ENCODE results near the gene RAB35. TPM values are rescaled to one million over a fixed set of nuclear protein-coding genes. Genes with fewer than 3 reads are reported as not detected.

RAB35 gene
- total RNA-seq, 1 donor from 2014 or later = 32.8 TPM

DNA sequence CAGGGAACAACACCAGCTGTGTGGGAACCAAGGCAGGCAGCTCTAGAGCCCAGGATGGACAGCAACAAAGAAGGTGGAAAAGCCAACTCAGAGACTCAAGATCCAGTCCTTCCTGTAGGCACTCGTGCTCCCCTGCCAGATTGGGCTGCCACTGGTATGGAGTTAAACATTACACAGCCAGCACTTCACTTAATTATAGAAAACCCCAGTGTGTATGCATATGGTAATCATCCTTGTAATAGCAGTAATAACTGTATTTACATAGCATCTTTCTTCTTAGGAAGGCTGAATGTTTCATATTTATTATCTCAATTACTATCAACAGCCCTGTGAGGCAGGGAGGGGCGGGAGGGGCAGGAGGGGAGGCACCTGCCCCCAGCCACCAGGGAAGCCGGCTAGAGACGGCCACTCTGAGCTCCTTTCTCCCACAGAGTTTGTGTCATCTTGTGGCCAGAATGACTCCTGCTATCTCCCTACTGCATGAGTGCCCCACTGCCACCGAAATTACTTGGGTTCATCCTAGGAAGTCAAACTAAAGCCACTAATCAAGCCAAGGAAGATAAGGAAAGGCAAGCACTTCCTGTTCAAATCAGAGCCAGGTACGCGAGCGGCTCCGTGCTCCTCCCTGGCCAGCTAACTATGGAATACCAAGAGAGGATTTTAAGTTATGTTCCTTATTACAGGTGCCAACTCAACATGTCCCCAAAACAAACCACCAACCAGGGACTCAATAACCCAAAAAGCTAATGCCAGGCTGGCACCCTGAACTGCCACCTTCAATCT, 15.7 kb upstream of the RAB35 start:
- no peak for TF ChIP-seq CTCF (IDR thresholded peaks at IDR 0.05; ENCODE audit: insufficient read depth, low read length, poor library complexity, severe bottlenecking)
- peaks cover 9% of the 10 kb centered on the region for H3K36me3 ChIP-seq (ENCODE audit: control insufficient read depth, insufficient read depth, low read length)
- DNase-seq (ENCODE audit: low read depth) = no peak
- no peaks in the 10 kb centered on the region for H3K27me3 ChIP-seq (ENCODE audit: control insufficient read depth, insufficient read depth, low read length)
- H3K4me3 ChIP-seq (ENCODE audit: low read depth, low read length) = no peak overlapping the region

DNA sequence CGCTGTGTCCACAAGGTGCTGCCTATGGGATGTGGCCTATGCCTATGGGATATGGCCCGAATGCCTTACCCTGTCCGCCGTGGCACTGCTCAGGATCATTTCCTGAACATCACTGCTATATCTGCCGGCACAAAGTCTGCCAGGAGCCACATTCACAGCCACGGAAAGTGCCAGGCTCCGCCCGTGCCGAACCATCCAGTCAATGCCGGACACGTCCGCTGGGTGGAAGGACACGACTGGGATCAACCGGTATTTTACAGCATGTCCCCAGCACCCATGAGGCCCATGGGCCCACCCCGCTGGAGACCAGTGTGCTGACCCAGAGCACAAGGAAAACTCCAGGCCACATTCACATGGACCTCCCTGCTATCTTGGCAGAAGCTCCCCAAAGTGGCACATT, 14.6 kb upstream of the RAB35 start:
- no peak for DNase-seq (ENCODE audit: low read depth)
- Histone ChIP-seq H3K4me3 (ENCODE audit: low read depth, low read length) (no peak overlapping the region), H3K27me3 (ENCODE audit: control insufficient read depth, insufficient read depth, low read length) (no peaks in the 10 kb centered on the region), H3K36me3 (ENCODE audit: control insufficient read depth, insufficient read depth, low read length) (peaks cover 9% of the 10 kb centered on the region)
- TF ChIP-seq CTCF (IDR thresholded peaks at IDR 0.05; ENCODE audit: insufficient read depth, low read length, poor library complexity, severe bottlenecking) = no peak

DNA sequence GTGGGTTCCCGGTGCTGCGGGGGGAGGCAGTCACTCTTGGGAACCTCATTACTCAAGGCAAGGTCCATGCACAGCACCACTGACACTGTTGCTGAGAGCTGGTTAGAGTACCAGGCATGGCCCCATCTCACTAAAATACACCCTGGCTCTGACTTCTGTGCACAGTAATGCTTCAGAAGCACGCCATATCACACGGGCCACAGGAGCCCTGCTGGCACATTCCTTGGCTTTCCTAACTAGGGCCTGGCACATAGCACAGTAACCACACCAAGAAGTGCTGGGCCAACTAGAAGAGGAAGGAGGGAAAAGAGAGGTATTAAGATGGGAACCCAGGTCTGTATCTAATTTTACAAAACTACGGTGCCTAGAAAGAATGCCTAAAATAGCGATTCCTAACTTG, 13.5 kb upstream of the RAB35 start:
- H3K27me3 ChIP-seq (ENCODE audit: control insufficient read depth, insufficient read depth, low read length) = no peaks in the 10 kb centered on the region
- peaks cover 9% of the 10 kb centered on the region for H3K36me3 ChIP-seq (ENCODE audit: control insufficient read depth, insufficient read depth, low read length)
- DNase-seq (ENCODE audit: low read depth) = no peak
- TF ChIP-seq CTCF (IDR thresholded peaks at IDR 0.05; ENCODE audit: insufficient read depth, low read length, poor library complexity, severe bottlenecking) = no peak
- no peak overlapping the region for H3K4me3 ChIP-seq (ENCODE audit: low read depth, low read length)

- TF ChIP-seq CTCF (IDR thresholded peaks at IDR 0.05; ENCODE audit: insufficient read depth, low read length, poor library complexity, severe bottlenecking) = no peak
- Histone ChIP-seq H3K36me3 (ENCODE audit: control insufficient read depth, insufficient read depth, low read length) (peaks cover 3% of the 10 kb centered on the region), H3K4me3 (ENCODE audit: low read depth, low read length) (no peak overlapping the region), H3K27me3 (ENCODE audit: control insufficient read depth, insufficient read depth, low read length) (no peaks in the 10 kb centered on the region)
- no peak for DNase-seq (ENCODE audit: low read depth)
Measured at GRCh38 chr12:120126635-120127005, 10.1 kb upstream of the RAB35 start.

- no peak for DNase-seq (ENCODE audit: low read depth)
- Histone ChIP-seq H3K4me3 (ENCODE audit: low read depth, low read length) (no peak overlapping the region), H3K36me3 (ENCODE audit: control insufficient read depth, insufficient read depth, low read length) (peaks cover 2% of the 10 kb centered on the region), H3K27me3 (ENCODE audit: control insufficient read depth, insufficient read depth, low read length) (no peaks in the 10 kb centered on the region)
- no peak for TF ChIP-seq CTCF (IDR thresholded peaks at IDR 0.05; ENCODE audit: insufficient read depth, low read length, poor library complexity, severe bottlenecking)
Measured at GRCh38 chr12:120125792-120126634, 9.5 kb upstream of the RAB35 start.
